ENCODE data around the gene CFAP43. TPM values are rescaled to one million over a fixed set of nuclear protein-coding genes. Genes with fewer than 3 reads are reported as not detected.
A peak's percentile ranks its signal among the peaks of the same experiment; 100 is the strongest.

Gene CFAP43
- total RNA-seq, 1 donor from 2014 or later = 0.63 TPM

GRCh38 chr10:104120903-104121484 is 111.2 kb downstream of the CFAP43 start:
- no peak for TF ChIP-seq CTCF (conservative IDR thresholded peaks at IDR 0.05)
- H3K4me3 Mint-ChIP-seq = peak overlapping the region; percentile 97
- no peaks in the 10 kb centered on the region for H3K9me3 Mint-ChIP-seq
- H3K36me3 Mint-ChIP-seq (ENCODE audit: low read depth) = peaks cover 5% of the 10 kb centered on the region
- peaks cover 31% of the 10 kb centered on the region for H3K4me1 Mint-ChIP-seq
- DNase-seq (ENCODE audit: low read depth, low spot score) = peak; percentile 51
- peak overlapping the region; percentile 100 for H3K27ac Mint-ChIP-seq (ENCODE audit: unreplicated experiment)
- peaks cover 9% of the 10 kb centered on the region for H3K27me3 Mint-ChIP-seq (ENCODE audit: low read depth)

GRCh38 chr10:104120512-104120902 is 111.7 kb downstream of the CFAP43 start:
- Mint-ChIP-seq H3K27me3 (ENCODE audit: low read depth) (peaks cover 9% of the 10 kb centered on the region), H3K27ac (ENCODE audit: unreplicated experiment) (peak overlapping the region; percentile 100)
- no peak for TF ChIP-seq CTCF (conservative IDR thresholded peaks at IDR 0.05)

GRCh38 chr10:104119996-104120395 is 112.2 kb downstream of the CFAP43 start:
- Mint-ChIP-seq H3K27ac (ENCODE audit: unreplicated experiment) (no peak overlapping the region), H3K4me3 (peak overlapping the region; percentile 97), H3K9me3 (no peaks in the 10 kb centered on the region), H3K27me3 (ENCODE audit: low read depth) (peaks cover 9% of the 10 kb centered on the region), H3K36me3 (ENCODE audit: low read depth) (no peaks in the 10 kb centered on the region), H3K4me1 (peaks cover 28% of the 10 kb centered on the region)
- DNase-seq (ENCODE audit: low read depth, low spot score) = no peak
- no peak for TF ChIP-seq CTCF (conservative IDR thresholded peaks at IDR 0.05)

More at GRCh38 chr10:104120512-104120902, 111.7 kb downstream of the CFAP43 start:
- no peaks in the 10 kb centered on the region for H3K9me3 Mint-ChIP-seq
- H3K36me3 Mint-ChIP-seq (ENCODE audit: low read depth) = peaks cover 4% of the 10 kb centered on the region
- peaks cover 31% of the 10 kb centered on the region for H3K4me1 Mint-ChIP-seq
- no peak for DNase-seq (ENCODE audit: low read depth, low spot score)
- H3K4me3 Mint-ChIP-seq = peak overlapping the region; percentile 97

GRCh38 chr10:104117839-104118323 is 114.3 kb downstream of the CFAP43 start:
- peaks cover 9% of the 10 kb centered on the region for H3K27me3 Mint-ChIP-seq (ENCODE audit: low read depth)
- peaks cover 18% of the 10 kb centered on the region for H3K4me1 Mint-ChIP-seq
- no peak overlapping the region for H3K4me3 Mint-ChIP-seq
- no peak overlapping the region for H3K27ac Mint-ChIP-seq (ENCODE audit: unreplicated experiment)
- H3K9me3 Mint-ChIP-seq = no peaks in the 10 kb centered on the region
- no peak for TF ChIP-seq CTCF (conservative IDR thresholded peaks at IDR 0.05)
- H3K36me3 Mint-ChIP-seq (ENCODE audit: low read depth) = no peaks in the 10 kb centered on the region
- no peak for DNase-seq (ENCODE audit: low read depth, low spot score)

- no peak for DNase-seq (ENCODE audit: low read depth, low spot score)
- H3K27me3 Mint-ChIP-seq (ENCODE audit: low read depth) = peaks cover 11% of the 10 kb centered on the region
- no peaks in the 10 kb centered on the region for H3K36me3 Mint-ChIP-seq (ENCODE audit: low read depth)
- no peaks in the 10 kb centered on the region for H3K4me1 Mint-ChIP-seq
- H3K27ac Mint-ChIP-seq (ENCODE audit: unreplicated experiment) = no peak overlapping the region
- no peak overlapping the region for H3K4me3 Mint-ChIP-seq
- H3K9me3 Mint-ChIP-seq = no peaks in the 10 kb centered on the region
- TF ChIP-seq CTCF (conservative IDR thresholded peaks at IDR 0.05) = no peak
These were observed 118.7 kb downstream of the CFAP43 start for GRCh38 chr10:104113376-104113956.
